ENCODE measurements around the gene SOX9. TPM values are rescaled to one million over a fixed set of nuclear protein-coding genes. Genes with fewer than 3 reads are reported as not detected.

Gene SOX9
- polyA plus RNA-seq, 3 donors, result 2.8 to 10.9 (median 8.9) TPM

GRCh38 chr17:72145562-72145961 lies 24.7 kb downstream of the SOX9 start:
- 86 to 96% (median 93%) methylated on average over 3 of the region's 3 CpGs for WGBS, 3 donors
- no peak overlapping the region for H3K27ac ChIP-seq (ENCODE audit: low read depth, low read length)

GRCh38 chr17:72145962-72146361 lies 25.1 kb downstream of the SOX9 start:
- 82 to 87% (median 87%) methylated on average over 2 of the region's 2 CpGs for WGBS, 3 donors
- no peak overlapping the region for H3K27ac ChIP-seq (ENCODE audit: low read depth, low read length)

GRCh38 chr17:72146371-72146770 lies 25.6 kb downstream of the SOX9 start:
- WGBS, 3 donors, result 61 to 86% (median 72%) methylated on average over 2 of the region's 2 CpGs
- H3K27ac ChIP-seq (ENCODE audit: low read depth, low read length), result no peak overlapping the region

GRCh38 chr17:72150632-72151460 lies 30.0 kb downstream of the SOX9 start:
- no peak overlapping the region for H3K27ac ChIP-seq (ENCODE audit: low read depth, low read length)
- WGBS, 3 donors, result 44 to 70% (median 55%) methylated on average over 11 of the region's 11 CpGs

- WGBS, 3 donors, result 31 to 41% (median 33%) methylated on average over 11 of the region's 11 CpGs
- no peak overlapping the region for H3K27ac ChIP-seq (ENCODE audit: low read depth, low read length)
These were observed 31.0 kb downstream of the SOX9 start for GRCh38 chr17:72151565-72152386.

GRCh38 chr17:72152387-72152929 lies 31.6 kb downstream of the SOX9 start:
- no peak overlapping the region for H3K27ac ChIP-seq (ENCODE audit: low read depth, low read length)
- WGBS, 3 donors, result 68 to 74% (median 70%) methylated on average over 2 of the region's 2 CpGs

- 53 to 74% (median 65%) methylated on average over 15 of the region's 15 CpGs for WGBS, 3 donors
- H3K27ac ChIP-seq (ENCODE audit: low read depth, low read length), result no peak overlapping the region
These were observed 38.4 kb downstream of the SOX9 start for GRCh38 chr17:72158895-72159885.

- H3K27ac ChIP-seq (ENCODE audit: low read depth, low read length), result no peak overlapping the region
- 82 to 87% (median 86%) methylated on average over 2 of the region's 2 CpGs for WGBS, 3 donors
These were observed 41.7 kb downstream of the SOX9 start for GRCh38 chr17:72162569-72162968.

GRCh38 chr17:72163474-72163873 lies 42.7 kb downstream of the SOX9 start:
- no peak overlapping the region for H3K27ac ChIP-seq (ENCODE audit: low read depth, low read length)
- WGBS, 3 donors, result 80 to 89% (median 82%) methylated on average over 2 of the region's 2 CpGs

GRCh38 chr17:72164158-72164739 lies 43.4 kb downstream of the SOX9 start:
- WGBS, 3 donors, result 71 to 97% (median 75%) methylated on average over 3 of the region's 3 CpGs

GRCh38 chr17:72165192-72165866 lies 44.5 kb downstream of the SOX9 start:
- 72 to 82% (median 73%) methylated on average over 9 of the region's 9 CpGs for WGBS, 3 donors
- H3K27ac ChIP-seq (ENCODE audit: low read depth, low read length), result no peak overlapping the region

More at GRCh38 chr17:72164158-72164739, 43.4 kb downstream of the SOX9 start:
- H3K27ac ChIP-seq (ENCODE audit: low read depth, low read length), result no peak overlapping the region

- no peak overlapping the region for H3K27ac ChIP-seq (ENCODE audit: low read depth, low read length)
- WGBS, 3 donors, result 57 to 67% (median 62%) methylated on average over 12 of the region's 12 CpGs
These were observed 45.1 kb downstream of the SOX9 start for GRCh38 chr17:72165867-72166439.

- no peak overlapping the region for H3K27ac ChIP-seq (ENCODE audit: low read depth, low read length)
- whole genome bisulfite sequencing, 3 donors, result 77 to 91% (median 78%) methylated on average over 2 of the region's 2 CpGs
These were observed 46.8 kb downstream of the SOX9 start for GRCh38 chr17:72167593-72167992.

- H3K27ac ChIP-seq (ENCODE audit: low read depth, low read length), result no peak overlapping the region
These were observed 49.0 kb downstream of the SOX9 start for GRCh38 chr17:72169823-72170222.

GRCh38 chr17:72171703-72172667 lies 51.2 kb downstream of the SOX9 start:
- no peak overlapping the region for H3K27ac ChIP-seq (ENCODE audit: low read depth, low read length)
- 37 to 57% (median 45%) methylated on average over 7 of the region's 7 CpGs for WGBS, 3 donors

More at GRCh38 chr17:72169823-72170222, 49.0 kb downstream of the SOX9 start:
- whole genome bisulfite sequencing, 3 donors, result 82 to 90% (median 83%) methylated on average over 4 of the region's 4 CpGs

Measured in adipose tissue (tissue), 3 donors.